WTC11 (cell line): ENCODE results near the gene LRMDA. TPM values are rescaled to one million over a fixed set of nuclear protein-coding genes. Genes with fewer than 3 reads are reported as not detected.
A peak's percentile ranks its signal among the peaks of the same experiment; 100 is the strongest.

Experiments used
- ATAC-seq: fragments of 200-7000 bp; cut with Tn5 transposase; 2 replicates; pipeline ENCODE4 v1.10.0; 2021; ENCODE audit warnings: mild to moderate bottlenecking, moderate library complexity
- CTCF ChIA-PET: fragments of 300-600 bp; sonication (Branson Sonifier 250); formaldehyde crosslinking; loops from one replicate; lab custom pipeline; 2021; ENCODE audit warnings: antibody characterized with exemption; lab: Charles Lee
- POLR2A ChIA-PET: fragments of 350-600 bp; sonication (Branson Sonifier 250); formaldehyde crosslinking; loops from one replicate; lab custom pipeline; 2021; ENCODE audit warnings: antibody characterized with exemption; lab: Charles Lee
- DNase-seq: peaks from one replicate; pipeline ENCODE4 v3.0.0; 2021; ENCODE audit warnings: low spot score
- H3K27ac Mint-ChIP-seq: 2 replicates; pipeline ENCODE4 v1.8.0; 2021; ENCODE audit warnings: mixed read lengths
- H3K27me3 Mint-ChIP-seq: 2 replicates; pipeline ENCODE4 v1.8.0; 2021; ENCODE audit warnings: low read depth, mild to moderate bottlenecking, moderate library complexity, mixed read lengths
- H3K36me3 Mint-ChIP-seq: 2 replicates; pipeline ENCODE4 v1.8.0; 2021; ENCODE audit warnings: mixed read lengths
- H3K4me1 Mint-ChIP-seq: 2 replicates; pipeline ENCODE4 v1.8.0; 2022; ENCODE audit warnings: mixed read lengths
- H3K4me3 Mint-ChIP-seq: 2 replicates; pipeline ENCODE4 v1.8.0; 2021; ENCODE audit warnings: mild to moderate bottlenecking, moderate library complexity, mixed read lengths
- H3K9me3 Mint-ChIP-seq: 2 replicates; pipeline ENCODE4 v1.8.0; 2021; ENCODE audit warnings: mixed read lengths
- ATF1 ChIP-seq: sonication (generic); formaldehyde crosslinking; IDR thresholded peaks from 2 replicates; pipeline ENCODE4 v1.8.1; 2023; ENCODE audit warnings: mild to moderate bottlenecking, moderate library complexity, missing genetic modification reagents
- ATF6 ChIP-seq: sonication (generic); formaldehyde crosslinking; IDR thresholded peaks from 2 replicates; pipeline ENCODE4 v1.8.1; 2023; ENCODE audit warnings: mild to moderate bottlenecking, missing genetic modification reagents
- ELF4 ChIP-seq: sonication (generic); formaldehyde crosslinking; IDR thresholded peaks from 2 replicates; pipeline ENCODE4 v1.8.1; 2022; ENCODE audit warnings: low read depth, mild to moderate bottlenecking, moderate library complexity, missing genetic modification reagents
- IRF2 ChIP-seq: sonication (generic); formaldehyde crosslinking; IDR thresholded peaks from 2 replicates; pipeline ENCODE4 v1.8.0; 2022; ENCODE audit warnings: low read depth, missing genetic modification reagents, borderline replicate concordance
- MLX ChIP-seq: sonication (generic); formaldehyde crosslinking; IDR thresholded peaks from 2 replicates; pipeline ENCODE4 v1.8.1; 2023; ENCODE audit warnings: mild to moderate bottlenecking, missing genetic modification reagents, moderate library complexity
- NFE2L1 ChIP-seq: sonication (generic); formaldehyde crosslinking; IDR thresholded peaks from 2 replicates; pipeline ENCODE4 v1.8.1; 2023; ENCODE audit warnings: missing genetic modification reagents
- NFYB ChIP-seq: sonication (generic); formaldehyde crosslinking; conservative IDR thresholded peaks from 2 replicates; pipeline ENCODE4 v1.8.0; 2022; ENCODE audit warnings: low read depth, missing genetic modification reagents
- NR2C2 ChIP-seq: sonication (generic); formaldehyde crosslinking; IDR thresholded peaks from 2 replicates; pipeline ENCODE4 v1.8.0; 2022; ENCODE audit warnings: mild to moderate bottlenecking, missing genetic modification reagents
- NR3C1 ChIP-seq: sonication (generic); formaldehyde crosslinking; conservative IDR thresholded peaks from 2 replicates; pipeline ENCODE4 v1.8.1; 2023; ENCODE audit warnings: low read depth, mild to moderate bottlenecking, missing genetic modification reagents
- PREB ChIP-seq: sonication (generic); formaldehyde crosslinking; IDR thresholded peaks from 2 replicates; pipeline ENCODE4 v1.8.1; 2022; ENCODE audit warnings: mild to moderate bottlenecking, missing genetic modification reagents, moderate library complexity, borderline replicate concordance
- SP1 ChIP-seq: sonication (generic); formaldehyde crosslinking; conservative IDR thresholded peaks from 2 replicates; pipeline ENCODE4 v1.8.1; 2022; ENCODE audit warnings: missing genetic modification reagents
- STAT6 ChIP-seq: sonication (generic); formaldehyde crosslinking; conservative IDR thresholded peaks from 2 replicates; pipeline ENCODE4 v1.8.1; 2023; ENCODE audit warnings: mild to moderate bottlenecking, low read depth, missing genetic modification reagents, moderate library complexity
- ZNF121 ChIP-seq: sonication (generic); formaldehyde crosslinking; IDR thresholded peaks from 2 replicates; pipeline ENCODE4 v1.8.0; 2023; ENCODE audit warnings: missing genetic modification reagents
- ZNF138 ChIP-seq: sonication (generic); formaldehyde crosslinking; conservative IDR thresholded peaks from 2 replicates; pipeline ENCODE4 v1.8.1; 2022; ENCODE audit warnings: mild to moderate bottlenecking, moderate library complexity, missing genetic modification reagents
- ZNF232 ChIP-seq: sonication (generic); formaldehyde crosslinking; IDR thresholded peaks from 2 replicates; pipeline ENCODE4 v1.8.0; 2022; ENCODE audit warnings: mild to moderate bottlenecking, missing genetic modification reagents
- ZNF317 ChIP-seq: sonication (generic); formaldehyde crosslinking; IDR thresholded peaks from 2 replicates; pipeline ENCODE4 v1.8.1; 2023; ENCODE audit warnings: low read depth, mild to moderate bottlenecking, moderate library complexity, missing genetic modification reagents, borderline replicate concordance
- total RNA-seq: library from RNA; stranded (reverse); gene quantifications from 3 replicates; pipeline ENCODE4 v1.2.3, GENCODE V29; 2021
- TF ChIP-seq, protein P1 (sequence below): fragments of 250-450 bp; sonication (Bioruptor Pico); IDR thresholded peaks from 2 replicates; pipeline ENCODE4 v1.9.0; 2021; ENCODE audit warnings: mild to moderate bottlenecking
- TF ChIP-seq, protein P2 (sequence below): sonication (generic); formaldehyde crosslinking; IDR thresholded peaks from 2 replicates; pipeline ENCODE4 v1.8.1; 2022; ENCODE audit warnings: low read depth, mild to moderate bottlenecking, moderate library complexity, missing genetic modification reagents, borderline replicate concordance

LRMDA gene
- total RNA-seq, 1 experiment from 2014 or later = 0.92 TPM

DNA sequence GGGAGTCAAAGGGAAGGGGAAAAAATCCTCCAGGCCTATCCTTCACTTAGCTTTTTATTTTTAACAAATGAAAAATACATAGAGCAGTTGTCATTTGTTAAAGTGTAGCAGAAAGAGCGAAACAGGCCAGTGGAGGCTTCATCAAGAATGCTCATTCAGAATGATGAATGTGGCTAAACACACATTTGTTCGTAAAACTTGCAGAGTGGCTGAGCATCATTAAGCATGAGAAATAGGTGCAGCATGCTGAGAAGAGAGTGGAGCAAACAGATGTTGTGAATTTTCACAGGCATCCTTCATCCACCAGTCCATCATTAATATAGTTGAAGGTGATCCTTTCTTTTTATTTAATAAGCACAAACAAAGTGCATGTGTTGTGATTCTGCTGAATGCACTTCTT, 407.6 kb downstream of the LRMDA start:
- peaks cover 3% of the 10 kb centered on the region for H3K4me1 Mint-ChIP-seq
- no peaks in the 10 kb centered on the region for H3K36me3 Mint-ChIP-seq
- H3K27ac Mint-ChIP-seq = no peak overlapping the region
- DNase-seq (no peak), ATAC-seq (no peak)
- no peak overlapping the region for H3K4me3 Mint-ChIP-seq
- POLR2A ChIA-PET = no interaction called here
- CTCF ChIA-PET = no interaction called here
- peaks cover 3% of the 10 kb centered on the region; the same call in 1 of the 2 replicates for H3K9me3 Mint-ChIP-seq
- no peaks in the 10 kb centered on the region for H3K27me3 Mint-ChIP-seq
- TF ChIP-seq ZNF232 (no peak), ATF1 (CRISPR knock-in tag) (no peak), NFE2L1 (CRISPR knock-in tag) (no peak), PREB (no peak), ZNF138 (CRISPR knock-in tag) (no peak), MLX (CRISPR knock-in tag) (no peak)
- TF ChIP-seq, protein P1, sequence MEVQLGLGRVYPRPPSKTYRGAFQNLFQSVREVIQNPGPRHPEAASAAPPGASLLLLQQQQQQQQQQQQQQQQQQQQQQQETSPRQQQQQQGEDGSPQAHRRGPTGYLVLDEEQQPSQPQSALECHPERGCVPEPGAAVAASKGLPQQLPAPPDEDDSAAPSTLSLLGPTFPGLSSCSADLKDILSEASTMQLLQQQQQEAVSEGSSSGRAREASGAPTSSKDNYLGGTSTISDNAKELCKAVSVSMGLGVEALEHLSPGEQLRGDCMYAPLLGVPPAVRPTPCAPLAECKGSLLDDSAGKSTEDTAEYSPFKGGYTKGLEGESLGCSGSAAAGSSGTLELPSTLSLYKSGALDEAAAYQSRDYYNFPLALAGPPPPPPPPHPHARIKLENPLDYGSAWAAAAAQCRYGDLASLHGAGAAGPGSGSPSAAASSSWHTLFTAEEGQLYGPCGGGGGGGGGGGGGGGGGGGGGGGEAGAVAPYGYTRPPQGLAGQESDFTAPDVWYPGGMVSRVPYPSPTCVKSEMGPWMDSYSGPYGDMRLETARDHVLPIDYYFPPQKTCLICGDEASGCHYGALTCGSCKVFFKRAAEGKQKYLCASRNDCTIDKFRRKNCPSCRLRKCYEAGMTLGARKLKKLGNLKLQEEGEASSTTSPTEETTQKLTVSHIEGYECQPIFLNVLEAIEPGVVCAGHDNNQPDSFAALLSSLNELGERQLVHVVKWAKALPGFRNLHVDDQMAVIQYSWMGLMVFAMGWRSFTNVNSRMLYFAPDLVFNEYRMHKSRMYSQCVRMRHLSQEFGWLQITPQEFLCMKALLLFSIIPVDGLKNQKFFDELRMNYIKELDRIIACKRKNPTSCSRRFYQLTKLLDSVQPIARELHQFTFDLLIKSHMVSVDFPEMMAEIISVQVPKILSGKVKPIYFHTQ (CRISPR knock-in tag) = no peak
- TF ChIP-seq, all 79 proteins: peak for 0

- H3K27me3 Mint-ChIP-seq = no peaks in the 10 kb centered on the region
- peaks cover 3% of the 10 kb centered on the region; the same call in 1 of the 2 replicates for H3K9me3 Mint-ChIP-seq
- ATAC-seq (no peak), DNase-seq (no peak)
- no peak overlapping the region for H3K4me3 Mint-ChIP-seq
- H3K27ac Mint-ChIP-seq = no peak overlapping the region
- H3K4me1 Mint-ChIP-seq = peaks cover 14% of the 10 kb centered on the region
- ChIA-PET POLR2A (no interaction called here), CTCF (no interaction called here)
- no peaks in the 10 kb centered on the region for H3K36me3 Mint-ChIP-seq
- no peak for TF ChIP-seq SP1 (CRISPR knock-in tag)
- TF ChIP-seq, all 79 proteins: peak for 0
Observed at GRCh38 chr10:75841266-75841665, 409.8 kb downstream of the LRMDA start.

DNA sequence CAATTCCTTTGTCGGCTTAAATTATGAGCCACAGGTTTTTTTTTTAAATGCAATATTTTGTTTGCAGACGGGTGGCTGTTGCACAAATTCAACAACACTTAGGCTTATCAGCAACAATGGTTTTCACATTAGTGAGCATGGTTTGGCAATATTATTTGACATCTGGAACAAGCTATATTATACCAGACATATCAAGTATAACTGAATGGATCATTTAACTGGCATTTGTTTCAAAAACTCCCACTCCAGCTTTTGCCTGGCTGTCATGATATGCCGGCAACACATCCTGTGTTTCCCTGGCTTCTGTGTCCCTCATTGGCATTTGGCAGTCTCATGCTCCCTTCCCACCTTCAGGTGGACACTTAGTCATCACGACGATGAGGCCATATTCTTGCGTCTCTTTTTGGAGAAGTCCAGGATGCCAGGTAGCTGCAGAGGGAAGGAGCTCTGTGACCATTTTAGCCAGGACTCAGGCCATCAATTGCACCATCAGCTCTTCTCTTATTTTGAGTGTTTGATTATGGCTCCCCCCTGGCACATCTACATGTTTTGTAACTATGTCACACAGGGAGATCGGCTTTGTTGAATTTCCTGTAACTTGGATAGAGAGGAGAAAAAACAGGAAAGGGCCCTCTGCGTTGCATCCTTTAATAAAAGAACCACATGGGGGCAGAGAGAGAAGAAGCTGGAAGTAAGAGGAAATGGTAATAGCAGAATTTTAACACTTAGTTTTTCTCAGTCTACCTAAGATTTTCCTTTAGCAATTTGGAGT, 413.9 kb downstream of the LRMDA start:
- Mint-ChIP-seq H3K4me1 (peaks cover 11% of the 10 kb centered on the region), H3K27ac (peak overlapping the region; percentile 29; the same call in 1 of the 2 replicates)
- DNase-seq = no peak
- TF ChIP-seq, protein P2, sequence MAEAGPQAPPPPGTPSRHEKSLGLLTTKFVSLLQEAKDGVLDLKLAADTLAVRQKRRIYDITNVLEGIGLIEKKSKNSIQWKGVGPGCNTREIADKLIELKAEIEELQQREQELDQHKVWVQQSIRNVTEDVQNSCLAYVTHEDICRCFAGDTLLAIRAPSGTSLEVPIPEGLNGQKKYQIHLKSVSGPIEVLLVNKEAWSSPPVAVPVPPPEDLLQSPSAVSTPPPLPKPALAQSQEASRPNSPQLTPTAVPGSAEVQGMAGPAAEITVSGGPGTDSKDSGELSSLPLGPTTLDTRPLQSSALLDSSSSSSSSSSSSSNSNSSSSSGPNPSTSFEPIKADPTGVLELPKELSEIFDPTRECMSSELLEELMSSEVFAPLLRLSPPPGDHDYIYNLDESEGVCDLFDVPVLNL (CRISPR knock-in tag) = no peak
- TF ChIP-seq NR2C2 (CRISPR knock-in tag) (no peak), ELF4 (CRISPR knock-in tag) (no peak), STAT6 (no peak), NR3C1 (CRISPR knock-in tag) (no peak), ATF6 (CRISPR knock-in tag) (no peak), ZNF121 (CRISPR knock-in tag) (no peak), NFYB (CRISPR knock-in tag) (no peak), IRF2 (CRISPR knock-in tag) (no peak), ZNF317 (no peak), SP1 (CRISPR knock-in tag) (no peak)

More for the DNA sequence above, 413.9 kb downstream of the LRMDA start:
- Mint-ChIP-seq H3K27me3 (no peaks in the 10 kb centered on the region), H3K4me3 (no peak overlapping the region), H3K36me3 (no peaks in the 10 kb centered on the region), H3K9me3 (no peaks in the 10 kb centered on the region)
- ChIA-PET CTCF (interaction anchor here (1.7 kb wide), 1 partner anchor 191 kb away, joined by 7 read pairs; no protein-coding TSS in a partner anchor), POLR2A (no interaction called here)
- ATAC-seq = peak; percentile 32; the same call in 1 of the 2 replicates
